ENCODE results near the gene SRSF7.
"Not testable (repeated sequence)": the region's sequence is repeated elsewhere in the genome, so short reads cannot be mapped to it uniquely, and the experiment has no call there.

SRSF7 gene

GRCh38 chr2:38751596-38752410, 642 bp upstream of the SRSF7 start:
- DNase-seq: no peak

DNA sequence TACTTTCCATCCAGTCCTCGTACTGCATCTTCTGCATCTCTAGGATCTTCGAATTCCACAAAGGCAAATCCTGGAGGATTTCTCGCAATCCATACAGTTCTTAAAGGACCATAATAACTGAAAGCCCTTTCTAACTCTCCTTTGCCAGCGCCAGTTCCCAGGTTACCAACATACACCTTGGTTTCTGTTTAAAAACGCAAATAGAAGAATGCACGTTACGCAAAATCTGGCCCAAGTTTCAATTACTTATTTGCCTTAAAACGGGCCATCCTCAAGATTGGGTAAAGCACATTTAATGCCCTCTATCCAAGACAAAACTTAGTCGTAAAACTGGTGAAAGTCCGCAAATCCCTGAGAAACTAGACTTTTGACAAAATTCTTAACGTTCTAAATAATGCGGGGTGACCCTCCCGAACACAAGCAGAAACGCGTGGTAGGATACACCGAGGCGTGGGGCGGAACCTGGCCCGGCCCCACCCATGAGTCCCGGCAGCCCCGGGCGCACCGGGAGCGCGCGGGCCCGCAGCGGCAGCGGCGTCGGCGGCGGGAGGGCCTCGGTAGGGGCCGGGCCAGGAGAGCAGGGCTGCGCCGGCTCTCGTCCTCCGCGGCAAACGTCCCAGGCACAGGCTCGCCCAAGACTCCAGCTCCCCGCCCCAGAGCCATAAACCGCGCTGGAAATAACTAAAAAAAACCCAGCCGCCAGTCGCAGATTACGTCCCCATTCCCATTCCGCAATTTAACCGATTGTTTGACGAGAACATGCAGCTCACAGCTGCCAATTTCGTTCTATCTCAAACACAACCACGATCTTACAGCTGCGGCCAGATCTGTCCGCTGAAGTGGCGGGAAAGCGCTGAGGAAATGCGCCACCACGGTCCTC, 910 bp downstream of the SRSF7 start:
- DNase-seq: peak; percentile 51 to 60

DNA sequence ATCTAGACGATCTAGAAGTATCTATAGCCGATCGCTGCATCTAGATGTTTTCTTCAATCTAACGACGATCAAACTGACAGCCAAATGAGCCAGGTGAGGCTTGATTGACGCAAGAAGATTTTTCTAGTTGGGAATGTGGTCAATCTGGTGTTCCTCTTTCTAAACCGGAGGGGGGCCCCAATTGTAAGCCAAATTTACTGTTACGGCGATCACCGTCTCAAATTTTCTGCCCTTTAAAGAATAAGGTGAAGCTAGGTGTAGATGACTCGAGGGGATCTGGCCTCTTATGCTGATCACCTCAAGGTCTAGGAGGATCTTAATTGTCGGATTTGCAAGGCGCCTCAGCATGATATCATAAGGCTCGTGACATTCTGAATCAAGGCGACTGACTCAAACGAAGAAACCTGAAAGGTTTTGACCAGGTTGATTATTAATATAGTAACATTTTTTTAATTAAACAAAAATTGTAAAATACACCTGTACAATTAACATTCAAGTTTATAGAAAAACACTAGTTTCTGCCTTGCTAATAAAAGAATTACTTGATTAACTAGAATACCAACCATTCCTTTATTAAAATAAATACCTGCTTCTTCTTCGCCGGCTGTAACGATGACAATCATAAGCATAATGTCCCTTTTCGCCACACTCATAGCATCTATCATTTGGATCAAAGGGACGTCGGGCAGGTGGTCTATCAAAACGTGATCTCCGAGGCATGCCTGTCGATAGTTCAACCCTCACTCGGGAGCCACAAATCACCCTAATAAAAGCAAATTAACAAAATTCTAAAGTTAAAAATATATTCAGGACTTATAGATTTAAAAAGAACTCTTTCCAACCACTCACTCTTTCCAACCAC, 2.0 kb downstream of the SRSF7 start:
- DNase-seq: no peak

DNA sequence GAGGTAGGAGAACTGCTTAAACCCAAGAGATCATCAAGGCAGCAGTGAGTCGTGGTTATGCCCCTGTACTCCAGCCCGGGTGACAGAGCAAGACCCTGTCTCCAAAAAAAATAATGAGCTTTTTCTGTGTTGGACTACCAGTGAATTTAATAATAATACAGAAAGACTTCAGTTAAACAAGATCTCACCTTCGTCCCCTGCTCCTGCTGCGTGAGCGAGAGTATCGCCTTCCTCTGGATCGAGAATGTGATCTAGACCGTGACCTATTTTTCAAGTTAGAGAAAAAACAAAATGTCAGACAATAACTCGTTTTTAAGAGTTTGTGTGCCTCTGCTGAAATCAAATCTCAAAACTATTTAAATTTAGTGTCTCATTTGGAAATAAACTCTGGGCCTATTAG, 2.8 kb downstream of the SRSF7 start:
- no peak for DNase-seq

DNA sequence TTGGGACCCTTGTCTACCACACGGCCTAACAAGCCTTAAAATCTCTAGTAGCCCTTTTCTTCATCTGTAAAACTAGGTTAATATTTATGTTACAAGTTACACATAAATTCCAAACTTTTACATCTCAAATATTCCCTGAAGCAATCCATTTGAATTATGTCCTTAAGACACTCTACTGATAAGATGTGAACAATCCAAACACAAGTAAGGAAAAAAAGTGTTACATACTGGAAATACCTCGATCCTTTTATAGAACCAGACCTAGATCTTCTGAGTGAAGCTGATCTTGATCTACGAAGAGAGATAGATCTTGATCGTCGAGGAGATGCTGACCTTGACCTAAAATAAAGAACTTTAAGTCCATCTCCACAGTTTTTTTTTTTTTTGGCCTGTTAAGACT, 3.3 kb downstream of the SRSF7 start:
- no peak for DNase-seq

GRCh38 chr2:38747007-38747424, 4.1 kb downstream of the SRSF7 start:
- no peak for DNase-seq

DNA sequence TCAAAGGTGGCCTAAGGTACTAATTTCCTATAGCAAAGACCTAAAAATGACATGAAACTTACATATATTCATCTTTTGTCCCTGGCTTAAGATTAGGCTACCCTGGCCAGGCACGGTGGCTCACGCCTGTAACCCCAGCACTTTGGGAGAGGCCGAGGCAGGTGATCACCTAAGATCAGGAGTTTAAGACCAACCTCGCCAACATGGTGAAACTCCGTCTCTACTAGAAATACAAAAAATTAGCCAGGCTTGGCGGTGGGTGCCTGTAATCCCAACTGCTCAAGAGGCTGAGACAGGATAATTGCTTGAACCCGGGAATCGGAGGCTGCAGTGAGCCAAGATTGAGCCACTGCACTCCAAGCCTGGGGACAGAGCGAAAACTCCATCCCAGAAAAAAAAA, 5.9 kb downstream of the SRSF7 start:
- no peak for DNase-seq

DNA sequence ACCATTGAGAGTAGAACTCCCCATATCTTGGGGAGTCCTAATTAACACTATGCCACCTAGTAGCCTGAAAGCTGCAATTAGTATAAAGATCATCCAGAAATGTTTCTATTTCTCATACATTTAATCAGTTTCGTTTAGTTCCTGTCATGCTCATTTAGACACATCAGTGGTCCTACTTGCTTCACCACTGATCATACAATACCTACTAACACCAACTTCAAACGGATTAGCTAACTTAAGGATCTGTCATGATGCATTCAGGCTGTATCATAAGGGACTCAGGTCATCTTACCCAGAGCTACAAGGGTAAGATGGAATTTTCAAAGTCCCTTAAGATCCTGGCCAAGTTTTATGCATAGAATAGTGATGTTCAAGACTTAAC, 6.8 kb downstream of the SRSF7 start:
- DNase-seq: no peak

DNA sequence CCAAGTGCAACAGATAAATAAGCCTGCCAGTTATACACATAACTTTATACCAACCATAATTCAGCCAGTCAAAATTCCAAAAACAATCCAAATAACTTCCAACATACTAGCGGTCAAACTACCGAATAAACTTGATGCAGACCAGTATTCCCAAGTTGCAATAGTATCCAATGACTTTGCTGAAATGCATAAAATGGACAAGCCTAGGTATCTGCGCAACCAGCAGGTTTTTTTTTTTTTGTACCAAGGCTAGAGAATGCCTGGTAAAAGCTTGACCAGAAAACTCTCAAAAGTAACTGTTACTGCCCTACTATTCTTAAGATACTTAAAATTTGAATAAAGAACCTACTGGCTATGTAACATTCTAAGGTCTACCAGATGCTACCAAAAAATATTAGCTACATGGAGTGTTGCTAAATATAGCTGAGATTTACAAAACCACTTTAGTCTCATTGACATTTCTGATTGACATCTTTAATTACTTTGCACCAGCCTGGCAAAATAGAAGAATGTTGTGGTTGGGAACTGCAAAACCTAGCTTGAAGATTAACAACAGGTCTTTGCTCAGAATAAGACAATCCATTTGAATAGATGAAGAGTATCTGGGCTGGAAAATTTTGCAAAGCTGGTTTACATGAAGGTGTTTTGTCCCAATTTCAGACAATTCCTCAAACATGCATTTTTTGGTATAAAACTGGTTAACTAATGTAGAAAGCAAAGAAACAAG, 7.3 kb downstream of the SRSF7 start:
- no peak for DNase-seq

GRCh38 chr2:38742797-38743559, 8.2 kb downstream of the SRSF7 start:
- DNase-seq: no peak

DNA sequence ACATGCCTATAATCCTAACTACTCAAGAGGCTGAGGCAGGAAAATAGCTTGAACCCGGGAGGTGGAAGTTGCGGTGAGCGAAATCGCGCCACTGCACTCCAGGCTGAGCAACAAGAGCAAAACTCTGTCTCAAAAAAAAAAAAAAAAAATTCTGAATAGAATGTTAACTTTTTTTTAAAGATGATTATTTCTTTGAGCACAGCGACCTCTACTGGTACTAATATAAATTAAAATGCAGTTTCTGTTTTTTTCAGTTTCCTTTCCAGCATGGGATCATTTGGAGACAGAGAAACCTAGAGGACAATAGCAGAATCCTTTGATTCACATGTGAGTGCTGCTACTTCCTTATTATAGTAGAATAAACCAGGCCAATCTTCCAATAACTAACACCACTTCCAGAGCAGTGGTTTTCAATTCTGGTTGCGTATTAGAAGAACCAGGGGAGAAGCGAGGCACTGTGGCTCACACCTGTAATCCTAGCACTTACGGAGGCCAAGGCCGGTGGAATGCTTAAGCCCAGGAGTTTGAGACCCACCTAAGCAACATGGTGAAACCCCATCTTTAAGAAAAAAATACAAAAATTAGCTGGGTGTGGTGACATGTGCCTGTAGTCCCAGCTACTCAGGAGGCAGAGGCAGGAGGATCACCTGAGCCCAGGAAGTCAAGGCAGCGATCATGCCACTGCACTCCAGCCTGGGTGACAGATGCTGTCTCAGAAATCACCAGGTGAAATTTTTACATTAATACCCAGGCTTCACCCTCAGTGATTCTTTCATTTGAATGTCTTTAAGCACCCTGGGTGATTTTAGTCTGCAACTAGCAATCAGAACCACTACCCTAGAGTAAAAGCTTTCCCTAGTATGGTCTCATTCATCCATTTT, 10.1 kb downstream of the SRSF7 start:
- no peak for DNase-seq

DNA sequence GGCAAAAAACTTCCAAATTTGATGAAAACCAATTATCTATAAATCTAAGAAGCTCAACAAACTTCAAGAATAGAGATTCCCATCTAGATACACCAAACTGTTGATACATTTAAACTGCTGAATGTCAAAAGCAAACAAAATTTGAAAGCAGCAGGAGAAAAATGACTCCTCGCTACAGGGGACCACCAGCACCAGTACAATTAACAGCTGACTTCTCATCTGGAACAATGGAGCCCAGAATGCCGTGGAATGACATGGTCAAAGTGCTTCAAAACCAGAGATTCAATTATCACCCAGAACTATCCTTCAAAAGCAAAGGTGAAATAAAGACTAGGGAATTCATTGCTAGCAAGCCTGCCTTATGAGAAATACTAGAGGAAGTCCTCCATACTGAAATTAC, 11.6 kb downstream of the SRSF7 start:
- DNase-seq: no peak

DNA sequence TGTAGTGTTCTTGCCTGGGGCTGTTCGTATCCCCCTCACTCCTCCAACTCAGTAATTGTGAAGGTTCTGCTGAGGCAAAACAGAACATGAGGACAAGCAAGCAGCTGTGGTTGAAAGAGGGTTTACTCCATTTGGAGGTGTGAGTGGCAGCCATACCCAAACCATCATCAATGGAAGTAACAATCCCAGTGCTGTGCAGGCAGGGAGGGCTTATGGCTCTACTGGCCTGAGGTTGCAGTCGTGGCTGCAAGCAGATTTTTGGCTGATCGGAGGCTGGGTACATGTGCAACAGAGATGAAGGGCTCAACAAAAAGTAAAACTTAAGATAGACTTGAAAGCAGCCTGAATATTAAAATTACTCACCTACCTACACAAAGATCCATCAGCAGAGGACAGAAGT, 13.2 kb downstream of the SRSF7 start:
- DNase-seq: no peak

DNA sequence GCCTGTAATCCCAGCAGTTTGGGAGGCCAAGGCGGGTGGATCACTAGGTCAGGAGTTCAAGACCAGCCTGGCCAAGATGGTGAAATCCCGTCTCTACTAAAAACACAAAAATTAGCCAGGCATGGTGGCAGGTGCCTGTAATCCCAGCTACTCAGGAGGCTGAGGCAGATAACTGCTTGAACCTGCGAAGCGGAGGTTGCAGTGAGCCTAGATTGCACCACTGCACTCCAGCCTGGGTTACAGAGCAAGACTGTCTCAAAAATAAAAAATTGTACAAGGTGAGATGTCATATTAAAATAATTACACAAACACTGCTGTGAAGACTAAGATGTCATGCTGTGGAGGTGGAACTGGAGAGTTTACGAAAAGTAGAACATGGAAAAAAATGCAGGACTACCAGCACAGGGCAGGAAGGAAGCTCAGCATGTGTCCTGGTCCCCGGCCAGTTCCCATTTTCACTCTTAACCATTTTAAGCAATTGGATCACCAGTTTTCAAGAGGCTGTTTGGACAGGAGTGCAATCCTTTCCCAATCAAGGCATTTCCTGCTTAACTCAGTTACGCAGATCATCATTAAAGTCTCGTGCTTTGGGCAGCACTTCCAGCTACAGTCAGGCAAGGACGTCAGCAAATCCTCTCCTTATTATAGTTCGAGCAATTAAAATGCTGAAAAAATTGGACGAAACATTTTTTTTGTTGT, 14.0 kb downstream of the SRSF7 start:
- DNase-seq: not testable (repeated sequence)

GRCh38 chr2:38735999-38736320, 15.2 kb downstream of the SRSF7 start:
- no peak for DNase-seq

DNA sequence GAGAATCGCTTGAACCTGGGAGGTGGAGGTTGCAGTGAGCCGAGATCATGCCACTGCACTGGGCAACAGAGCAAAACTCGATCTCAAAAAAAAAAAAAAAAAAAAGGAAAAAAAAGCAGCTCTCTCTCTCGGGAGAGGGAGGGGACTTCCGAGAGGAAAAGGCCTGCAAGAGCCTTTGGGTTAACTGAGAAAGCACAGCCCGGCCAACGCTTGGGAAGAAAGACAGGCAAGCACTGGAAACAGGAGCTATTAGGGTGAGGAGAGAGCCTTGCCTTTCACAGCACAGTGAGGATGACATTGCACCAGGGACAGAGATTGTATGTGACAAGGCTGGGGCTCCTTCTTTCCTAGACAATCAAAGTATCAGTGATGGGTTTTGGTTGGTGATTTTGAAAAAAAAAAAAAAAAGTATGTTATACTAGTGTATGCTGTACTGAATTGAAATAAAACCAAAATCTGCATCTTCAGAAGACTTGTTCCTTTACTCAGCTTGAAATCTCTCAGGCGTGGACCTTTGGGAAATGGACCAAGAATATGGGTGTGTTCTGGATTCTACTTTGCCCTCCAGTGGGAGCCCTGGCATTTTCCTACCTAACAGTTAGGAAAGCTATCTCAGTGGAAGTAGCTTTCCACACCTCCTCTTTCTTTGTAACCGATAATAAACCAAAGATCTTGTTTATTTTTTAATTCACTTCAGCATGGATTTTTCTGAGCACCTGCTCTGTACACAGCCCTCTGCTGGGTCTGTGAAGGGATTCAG, 16.7 kb downstream of the SRSF7 start:
- DNase-seq: no peak

GRCh38 chr2:38733300-38733971, 17.7 kb downstream of the SRSF7 start:
- no peak for DNase-seq

DNA sequence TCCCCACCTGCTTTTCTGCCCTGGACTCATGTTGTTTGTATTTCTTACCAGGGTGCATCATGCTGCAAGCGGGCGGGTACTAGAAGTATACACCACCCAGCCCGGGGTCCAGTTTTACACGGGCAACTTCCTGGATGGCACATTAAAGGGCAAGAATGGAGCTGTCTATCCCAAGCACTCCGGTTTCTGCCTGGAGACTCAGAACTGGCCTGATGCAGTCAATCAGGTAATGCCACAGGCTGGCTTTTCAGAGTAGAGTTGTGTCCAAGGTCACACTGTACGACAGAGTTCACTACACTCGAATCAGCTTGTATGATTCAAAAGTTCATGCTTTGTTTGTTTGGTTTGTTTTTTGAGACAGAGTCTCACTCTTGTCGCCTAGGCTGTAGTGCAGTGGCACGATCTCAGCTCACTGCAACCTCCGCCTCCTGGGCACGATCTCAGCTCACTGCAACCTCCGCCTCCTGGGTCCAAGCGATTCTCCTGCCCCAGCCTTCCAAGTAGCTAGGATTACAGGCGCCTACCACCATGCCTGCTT, 19.4 kb downstream of the SRSF7 start:
- DNase-seq: no peak

All from stimulated activated CD4-positive, alpha-beta T cell treated with anti-CD3 and anti-CD28 coated beads, Interleukin-2, amount 100 ng/mL, for 24 hours (primary cell).